Glomerular visceral epithelial cell (primary cell): Measurements from ENCODE around the gene WASHC3.
"Not testable (repeated sequence)": the region's sequence is repeated elsewhere in the genome, so short reads cannot be mapped to it uniquely, and the experiment has no call there.

Experiments
- DNase-seq: peaks from one replicate; pipeline ENCODE4 v3.0.0-alpha.2; 2016; ENCODE audit errors: extremely low spot score

Gene WASHC3

GRCh38 chr12:102050660-102051430 is 10.9 kb downstream of the WASHC3 start:
- DNase-seq: no peak

GRCh38 chr12:102043928-102044327 is 17.9 kb downstream of the WASHC3 start:
- no peak for DNase-seq

- no peak for DNase-seq
Measured at GRCh38 chr12:102033991-102034745, 27.6 kb downstream of the WASHC3 start.

- no peak for DNase-seq
Measured at GRCh38 chr12:102031852-102032251, 29.9 kb downstream of the WASHC3 start.

- DNase-seq: no peak
Measured at GRCh38 chr12:102029141-102029540, 32.6 kb downstream of the WASHC3 start.

- DNase-seq: no peak
Measured at GRCh38 chr12:102026728-102027127, 35.1 kb downstream of the WASHC3 start.

GRCh38 chr12:102024765-102025164 is 37.0 kb downstream of the WASHC3 start:
- DNase-seq: no peak

- DNase-seq: peak; percentile 26
Measured at GRCh38 chr12:102023343-102023930, 38.4 kb downstream of the WASHC3 start.

GRCh38 chr12:102022286-102022685 is 39.5 kb downstream of the WASHC3 start:
- DNase-seq: no peak

- DNase-seq: no peak
Measured at GRCh38 chr12:102021540-102022246, 40.1 kb downstream of the WASHC3 start.

- not testable (repeated sequence) for DNase-seq
Measured at GRCh38 chr12:102018607-102019006, 43.2 kb downstream of the WASHC3 start.

- no peak for DNase-seq
Measured at GRCh38 chr12:102016472-102016871, 45.3 kb downstream of the WASHC3 start.

- no peak for DNase-seq
Measured at GRCh38 chr12:102010265-102010994, 51.4 kb downstream of the WASHC3 start.

GRCh38 chr12:102009796-102010195 is 52.0 kb downstream of the WASHC3 start:
- no peak for DNase-seq

- no peak for DNase-seq
Measured at GRCh38 chr12:102008615-102009126, 53.1 kb downstream of the WASHC3 start.

GRCh38 chr12:102005256-102005655 is 56.5 kb downstream of the WASHC3 start:
- no peak for DNase-seq

GRCh38 chr12:101997102-101997501 is 64.7 kb downstream of the WASHC3 start:
- DNase-seq: no peak

- no peak for DNase-seq
Measured at GRCh38 chr12:101995684-101996083, 66.1 kb downstream of the WASHC3 start.

GRCh38 chr12:101992091-101992490 is 69.7 kb downstream of the WASHC3 start:
- DNase-seq: no peak

- DNase-seq: no peak
Measured at GRCh38 chr12:101982307-101982706, 79.5 kb downstream of the WASHC3 start.

GRCh38 chr12:101981868-101982267 is 79.9 kb downstream of the WASHC3 start:
- no peak for DNase-seq
